ELR (cell line): Measurements from ENCODE around the gene TIMD4.

ENCODE experiments used
- DNase-seq: peaks from one replicate; pipeline ENCODE4 v3.0.0-alpha.2; 2015; ENCODE audit warnings: low read depth

The TIMD4 gene

GRCh38 chr5:156922207-156922792 lies 40.7 kb downstream of the TIMD4 start:
- no peak for DNase-seq

- no peak for DNase-seq
Observed at GRCh38 chr5:156920861-156921431, 42.1 kb downstream of the TIMD4 start.

- no peak for DNase-seq
Observed at GRCh38 chr5:156920042-156920860, 42.8 kb downstream of the TIMD4 start.

- DNase-seq, result no peak
Observed at GRCh38 chr5:156918311-156918845, 44.6 kb downstream of the TIMD4 start.

GRCh38 chr5:156914371-156914737 lies 48.7 kb downstream of the TIMD4 start:
- no peak for DNase-seq

- no peak for DNase-seq
Observed at GRCh38 chr5:156913719-156914370, 49.2 kb downstream of the TIMD4 start.

DNA sequence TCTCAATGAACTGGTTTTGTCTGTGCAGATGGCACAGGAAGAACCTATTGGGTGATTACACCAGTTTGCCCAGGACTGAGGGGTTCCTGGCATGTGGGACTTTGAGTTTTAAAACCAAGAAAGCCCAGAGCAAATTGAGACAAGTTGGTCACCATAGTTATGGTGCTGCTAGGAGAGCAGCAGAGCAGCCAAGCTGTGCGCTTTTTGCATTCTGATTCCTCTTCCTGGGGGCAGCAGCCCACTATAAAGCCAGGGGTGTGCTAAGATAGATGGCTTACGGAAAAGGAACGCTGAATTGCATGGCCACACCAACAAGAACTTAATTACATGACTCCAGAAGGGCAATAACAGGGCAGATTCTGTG lies 49.7 kb downstream of the TIMD4 start:
- DNase-seq, result no peak

DNA sequence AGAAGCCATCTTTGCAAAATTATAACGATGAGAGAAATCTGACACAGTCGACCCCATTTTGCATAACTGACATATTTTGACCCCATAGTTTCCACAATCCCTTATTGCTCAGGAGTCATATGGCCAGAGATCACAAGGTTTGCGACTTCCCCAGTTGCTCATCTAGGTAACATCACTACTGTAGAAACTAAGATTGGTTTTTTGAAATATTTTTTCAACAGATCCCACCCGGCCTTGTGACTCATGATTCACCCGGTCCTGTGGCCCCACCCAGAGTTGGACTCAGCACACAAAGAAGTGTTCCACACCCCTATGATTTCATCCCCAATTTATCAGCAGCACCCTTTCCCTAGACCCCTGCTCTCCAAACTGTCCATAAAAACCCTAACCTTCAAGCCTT lies 50.2 kb downstream of the TIMD4 start:
- DNase-seq, result no peak

- no peak for DNase-seq
Observed at GRCh38 chr5:156909180-156909579, 53.8 kb downstream of the TIMD4 start.

DNA sequence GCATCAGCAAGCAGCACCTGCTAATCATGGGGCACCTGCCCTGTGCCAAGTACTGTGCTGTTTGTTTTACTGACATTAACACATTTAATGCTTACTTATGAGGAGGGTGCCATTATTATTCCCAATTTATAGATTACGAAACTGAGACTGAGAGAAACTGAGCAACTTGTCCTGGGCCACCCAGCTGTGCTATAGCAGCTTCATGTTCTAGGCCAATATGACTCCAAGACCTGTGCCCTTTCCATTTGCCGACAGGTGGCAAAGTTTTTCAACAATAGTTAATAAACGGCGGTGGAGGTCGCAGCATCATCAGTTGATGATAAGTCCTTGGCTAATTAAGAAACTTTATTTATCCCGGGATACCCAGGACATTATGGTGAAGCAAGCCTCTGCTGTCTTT lies 55.4 kb downstream of the TIMD4 start:
- DNase-seq, result no peak

- no peak for DNase-seq
Observed at GRCh38 chr5:156906807-156907206, 56.2 kb downstream of the TIMD4 start.

- no peak for DNase-seq
Observed at GRCh38 chr5:156896546-156896945, 66.5 kb downstream of the TIMD4 start.

GRCh38 chr5:156893517-156893916 lies 69.5 kb downstream of the TIMD4 start:
- no peak for DNase-seq

- no peak for DNase-seq
Observed at GRCh38 chr5:156892864-156893263, 70.2 kb downstream of the TIMD4 start.

DNA sequence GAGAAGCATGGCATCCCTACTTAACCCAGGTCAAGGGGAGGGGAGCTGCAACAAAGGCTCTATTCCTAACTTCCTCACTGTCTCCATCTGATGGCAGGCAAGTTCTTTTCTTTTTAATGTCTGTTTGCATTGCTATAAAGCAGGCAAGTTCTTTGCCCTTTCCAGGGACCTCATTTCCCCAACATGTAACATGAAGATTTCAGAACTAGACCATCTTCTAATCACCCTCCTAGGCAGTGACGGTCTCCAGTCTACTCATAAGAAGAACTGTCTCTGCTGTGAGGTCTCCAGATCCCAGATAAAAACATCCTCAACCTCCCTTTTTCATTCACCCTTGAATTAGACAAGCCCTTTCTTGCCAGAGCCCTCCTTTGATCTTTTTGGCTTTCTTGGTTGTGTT lies 70.8 kb downstream of the TIMD4 start:
- DNase-seq, result no peak

DNA sequence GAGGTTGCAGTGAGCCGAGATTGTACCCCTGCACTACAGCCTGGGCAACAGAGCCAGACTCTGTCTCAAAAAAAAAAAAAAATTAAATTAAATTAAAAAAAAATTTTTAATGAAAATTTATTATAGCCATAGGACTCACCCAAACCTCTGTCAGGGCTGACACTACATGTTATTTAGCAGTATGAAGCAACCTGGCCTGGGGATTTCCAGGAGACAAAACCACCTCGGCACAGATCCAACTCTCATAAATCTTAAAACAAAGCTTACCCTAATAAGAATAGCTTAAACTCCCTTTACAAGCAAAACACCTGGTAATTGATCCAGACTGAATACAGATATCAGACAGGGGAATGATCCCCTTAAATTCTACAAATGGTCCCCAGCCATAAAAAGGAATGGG lies 74.5 kb downstream of the TIMD4 start:
- DNase-seq, result no peak

GRCh38 chr5:156883316-156883875 lies 79.6 kb downstream of the TIMD4 start:
- no peak for DNase-seq

- DNase-seq, result no peak
Observed at GRCh38 chr5:156879665-156880285, 83.3 kb downstream of the TIMD4 start.

GRCh38 chr5:156871212-156871611 lies 91.8 kb downstream of the TIMD4 start:
- no peak for DNase-seq

DNA sequence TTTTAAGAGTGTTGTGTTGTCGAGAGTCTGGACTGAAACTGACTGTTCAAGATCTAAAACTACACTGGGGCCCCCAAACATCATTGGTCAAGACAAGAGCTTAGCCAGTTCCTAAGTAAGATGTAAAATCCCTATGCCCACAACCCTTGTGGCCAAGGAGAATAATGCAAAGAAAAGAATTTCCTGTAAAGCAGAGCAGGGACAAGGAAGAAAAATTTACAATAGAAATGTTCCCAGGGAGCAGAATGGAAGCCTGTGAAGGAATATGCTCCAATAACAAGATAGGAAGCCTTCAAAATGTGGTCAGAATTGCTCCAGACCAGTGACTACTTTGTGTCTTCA lies 92.6 kb downstream of the TIMD4 start:
- DNase-seq, result no peak
